ENCODE measurements around the gene SP6.

GRCh38 chr17:47840001-47840741, 10.8 kb downstream of the SP6 start:
- TF ChIP-seq CTCF (IDR thresholded peaks at IDR 0.05; ENCODE audit: insufficient read depth, low read length) (no peak), POLR2AphosphoS5 (IDR thresholded peaks at IDR 0.05; ENCODE audit: low read depth) (no peak)
